BE2C (cell line): ENCODE measurements around the gene PDZK1.
"Not testable (repeated sequence)": the region's sequence is repeated elsewhere in the genome, so short reads cannot be mapped to it uniquely, and the experiment has no call there.

Experiments
- DNase-seq: peaks from one replicate; pipeline ENCODE4 v3.0.0-alpha.2; 2020
- H3K27me3 ChIP-seq: fragments of 250-450 bp; sonication (Bioruptor Pico); 2 replicates; pipeline ENCODE4 v1.5.1; 2020; ENCODE audit warnings: mild to moderate bottlenecking
- H3K36me3 ChIP-seq: fragments of 250-450 bp; sonication (Bioruptor Pico); 2 replicates; pipeline ENCODE4 v1.5.1; 2020; ENCODE audit warnings: mild to moderate bottlenecking
- H3K4me1 ChIP-seq: fragments of 250-450 bp; sonication (Bioruptor Pico); 2 replicates; pipeline ENCODE4 v1.5.1; 2020
- H3K4me3 ChIP-seq: 2 replicates; pipeline ENCODE4 v1.5.1; 2011; ENCODE audit warnings: low read depth, low read length
- H3K9me3 ChIP-seq: fragments of 250-450 bp; sonication (Bioruptor Pico); 2 replicates; pipeline ENCODE4 v1.5.1; 2020
- TF ChIP-seq, protein P1 (sequence below): IDR thresholded peaks from 2 replicates; pipeline ENCODE4 v1.5.1; 2012; ENCODE audit warnings: mild to moderate bottlenecking, low read depth, low read length

Gene PDZK1

GRCh38 chr1:145720878-145721671 lies 13.9 kb upstream of the PDZK1 start:
- Histone ChIP-seq H3K4me3 (peak overlapping the region; percentile 53), H3K4me1 (no peaks in the 10 kb centered on the region), H3K9me3 (no peaks in the 10 kb centered on the region), H3K36me3 (no peaks in the 10 kb centered on the region), H3K27me3 (peaks cover 4% of the 10 kb centered on the region)
- TF ChIP-seq, protein P1, sequence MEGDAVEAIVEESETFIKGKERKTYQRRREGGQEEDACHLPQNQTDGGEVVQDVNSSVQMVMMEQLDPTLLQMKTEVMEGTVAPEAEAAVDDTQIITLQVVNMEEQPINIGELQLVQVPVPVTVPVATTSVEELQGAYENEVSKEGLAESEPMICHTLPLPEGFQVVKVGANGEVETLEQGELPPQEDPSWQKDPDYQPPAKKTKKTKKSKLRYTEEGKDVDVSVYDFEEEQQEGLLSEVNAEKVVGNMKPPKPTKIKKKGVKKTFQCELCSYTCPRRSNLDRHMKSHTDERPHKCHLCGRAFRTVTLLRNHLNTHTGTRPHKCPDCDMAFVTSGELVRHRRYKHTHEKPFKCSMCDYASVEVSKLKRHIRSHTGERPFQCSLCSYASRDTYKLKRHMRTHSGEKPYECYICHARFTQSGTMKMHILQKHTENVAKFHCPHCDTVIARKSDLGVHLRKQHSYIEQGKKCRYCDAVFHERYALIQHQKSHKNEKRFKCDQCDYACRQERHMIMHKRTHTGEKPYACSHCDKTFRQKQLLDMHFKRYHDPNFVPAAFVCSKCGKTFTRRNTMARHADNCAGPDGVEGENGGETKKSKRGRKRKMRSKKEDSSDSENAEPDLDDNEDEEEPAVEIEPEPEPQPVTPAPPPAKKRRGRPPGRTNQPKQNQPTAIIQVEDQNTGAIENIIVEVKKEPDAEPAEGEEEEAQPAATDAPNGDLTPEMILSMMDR: peak; percentile 85
- DNase-seq: peak; percentile 76

GRCh38 chr1:145720556-145720877 lies 13.3 kb upstream of the PDZK1 start:
- H3K36me3 ChIP-seq: no peaks in the 10 kb centered on the region
- TF ChIP-seq, protein P1: no peak
- H3K27me3 ChIP-seq: peaks cover 4% of the 10 kb centered on the region
- H3K4me3 ChIP-seq: peak overlapping the region; percentile 53
- DNase-seq: no peak
- H3K4me1 ChIP-seq: no peaks in the 10 kb centered on the region
- H3K9me3 ChIP-seq: no peaks in the 10 kb centered on the region

GRCh38 chr1:145719230-145720079 lies 12.3 kb upstream of the PDZK1 start, which contains the start of gene CD160:
Gene CD160, plus strand, starts transcription at chr1:145719499. Its CDS starts 8,829 bp downstream, at chr1:145728328.
- TF ChIP-seq, protein P1: no peak
- Histone ChIP-seq H3K36me3 (no peaks in the 10 kb centered on the region), H3K27me3 (peaks cover 4% of the 10 kb centered on the region), H3K4me1 (no peaks in the 10 kb centered on the region), H3K4me3 (no peak within 1 kb of the TSS), H3K9me3 (no peaks in the 10 kb centered on the region)
- no peak for DNase-seq

- H3K27me3 ChIP-seq, DNase-seq, H3K36me3 ChIP-seq, H3K4me1 ChIP-seq, H3K9me3 ChIP-seq, H3K4me3 ChIP-seq: not testable (repeated sequence)
These were observed 11.3 kb upstream of the PDZK1 start for GRCh38 chr1:145718465-145718864.

- H3K4me3 ChIP-seq: no peak overlapping the region
- TF ChIP-seq, protein P1: no peak
- no peaks in the 10 kb centered on the region for H3K36me3 ChIP-seq
- no peaks in the 10 kb centered on the region for H3K4me1 ChIP-seq
- no peaks in the 10 kb centered on the region for H3K9me3 ChIP-seq
- H3K27me3 ChIP-seq: peaks cover 4% of the 10 kb centered on the region
- no peak for DNase-seq
These were observed 10.7 kb upstream of the PDZK1 start for GRCh38 chr1:145717833-145718232.

- no peaks in the 10 kb centered on the region for H3K4me1 ChIP-seq
- peaks cover 4% of the 10 kb centered on the region for H3K27me3 ChIP-seq
- no peak for DNase-seq
- H3K4me3 ChIP-seq: no peak overlapping the region
- H3K9me3 ChIP-seq: no peaks in the 10 kb centered on the region
- TF ChIP-seq, protein P1: no peak
- no peaks in the 10 kb centered on the region for H3K36me3 ChIP-seq
These were observed 9.6 kb upstream of the PDZK1 start for GRCh38 chr1:145716641-145717345.
